GM18499 (cell line): ENCODE measurements around the gene KCNJ18.
"Not testable (repeated sequence)": the region's sequence is repeated elsewhere in the genome, so short reads cannot be mapped to it uniquely, and the experiment has no call there.

Experiments used
- ATAC-seq: cut with Tn5 transposase; IDR thresholded peaks from one replicate; pipeline ENCODE4 v1.9.1; 2021; ENCODE audit warnings: moderate number of reproducible peaks; ENCODE audit not compliant: insufficient read depth, unreplicated experiment

KCNJ18 gene

DNA sequence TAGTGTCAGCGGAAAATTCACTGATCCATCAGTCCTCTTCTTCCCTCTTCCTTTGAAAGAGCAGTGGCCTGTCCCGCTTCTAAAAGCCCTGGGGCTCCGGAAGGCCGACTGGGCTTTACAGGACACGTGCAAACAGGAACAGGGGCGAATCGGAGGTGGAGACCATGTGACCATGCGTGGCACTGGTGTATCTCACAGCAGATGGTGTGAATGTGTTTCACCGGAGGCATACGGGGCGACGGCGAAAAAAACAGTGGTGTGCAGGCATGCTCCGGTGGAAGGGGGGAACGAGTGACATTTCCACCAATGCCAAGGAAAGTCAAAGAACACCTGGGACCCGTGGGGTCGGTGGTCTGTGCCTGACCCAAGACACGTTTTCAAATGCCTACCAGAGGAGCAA, 8.4 kb upstream of the KCNJ18 start:
- ATAC-seq: not testable (repeated sequence)

DNA sequence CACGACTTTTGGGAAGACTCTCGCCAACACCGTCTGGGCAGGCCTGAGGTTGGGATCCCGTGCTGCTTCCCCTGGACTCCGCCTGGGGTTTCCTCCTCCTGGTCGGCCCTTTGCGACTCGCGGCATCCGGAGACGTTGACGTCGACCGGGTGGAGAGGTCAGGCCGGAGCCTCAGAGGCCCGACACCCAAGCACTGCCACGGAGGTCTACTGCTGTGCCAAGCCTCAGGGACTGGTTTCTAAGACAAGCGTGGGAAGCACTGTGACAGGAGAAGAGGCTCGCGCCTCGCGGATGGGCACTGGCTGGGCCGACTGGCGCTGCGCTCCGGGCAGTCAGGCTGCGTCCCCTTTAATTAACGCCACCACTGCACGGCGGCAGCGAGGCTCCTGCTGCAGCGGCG, 7.9 kb upstream of the KCNJ18 start:
- not testable (repeated sequence) for ATAC-seq

DNA sequence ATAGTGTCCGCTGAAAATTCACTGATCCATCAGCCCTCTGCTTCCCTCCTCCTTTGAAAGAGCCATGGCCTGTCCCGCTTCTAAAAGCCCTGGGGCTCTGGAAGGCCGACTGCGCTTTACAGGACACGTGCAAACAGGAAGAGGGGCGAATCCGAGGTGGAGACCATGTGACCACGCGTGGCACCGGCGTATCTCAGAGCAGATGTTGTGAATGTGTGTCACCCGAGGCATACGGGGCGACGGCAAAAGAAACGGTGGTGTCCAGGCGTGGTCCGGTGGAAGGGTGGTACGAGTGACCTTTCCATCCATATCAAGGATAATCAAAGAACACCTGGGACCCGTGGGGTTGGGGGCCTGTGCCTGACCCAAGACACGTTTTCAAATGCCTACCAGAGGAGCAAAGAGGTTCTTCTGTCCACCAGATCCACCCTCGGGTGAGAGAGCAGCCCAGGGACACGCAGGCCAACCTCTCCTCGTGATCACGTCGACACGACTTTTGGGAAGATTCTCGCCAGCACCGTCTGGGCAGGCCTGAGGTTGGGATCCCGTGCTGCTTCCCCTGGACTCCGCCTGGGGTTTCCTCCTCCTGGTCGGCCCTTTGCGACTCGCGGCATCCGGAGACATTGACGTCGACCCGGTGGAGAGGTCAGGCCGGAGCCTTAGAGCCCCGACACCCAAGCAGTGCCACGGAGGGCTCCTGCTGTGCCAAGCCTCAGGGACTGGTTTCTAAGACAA, 7.1 kb upstream of the KCNJ18 start:
- not testable (repeated sequence) for ATAC-seq

DNA sequence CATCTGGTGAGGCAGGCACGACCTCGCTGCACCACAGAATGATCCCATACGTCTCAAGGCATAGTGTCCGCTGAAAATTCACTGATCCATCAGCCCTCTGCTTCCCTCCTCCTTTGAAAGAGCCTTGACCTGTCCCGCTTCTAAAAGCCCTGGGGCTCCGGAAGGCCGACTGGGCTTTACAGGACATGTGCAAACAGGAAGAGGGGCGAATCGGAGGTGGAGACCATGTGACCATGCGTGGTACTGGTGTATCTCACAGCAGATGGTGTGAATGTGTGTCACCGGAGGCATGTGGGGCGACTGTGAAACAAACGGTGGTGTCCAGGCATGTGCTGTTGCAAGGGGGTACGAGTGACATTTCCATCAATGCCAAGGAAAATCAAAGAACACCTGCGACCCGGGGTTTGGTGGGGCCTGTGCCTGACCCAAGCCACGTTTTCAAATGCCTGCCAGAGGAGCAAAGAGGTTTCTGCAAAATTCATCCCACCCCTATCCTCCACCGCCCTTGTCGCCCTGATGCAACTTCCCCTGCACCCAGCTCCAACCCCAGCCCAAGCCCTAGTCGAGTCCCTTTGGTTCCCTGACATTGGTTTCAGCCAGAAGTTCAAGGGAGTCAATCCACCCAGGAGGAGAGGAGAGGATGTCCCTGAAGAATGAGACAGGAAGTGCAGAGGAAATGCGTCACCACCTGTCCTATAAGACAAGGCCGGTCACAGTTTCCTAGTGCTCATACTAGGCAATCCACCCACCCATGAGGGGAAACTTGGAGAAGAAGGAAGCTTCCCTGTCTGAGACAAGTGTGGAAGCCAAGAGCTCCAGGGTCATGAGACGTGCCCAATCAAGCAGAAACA, 5.9 kb upstream of the KCNJ18 start:
- no peak for ATAC-seq

DNA sequence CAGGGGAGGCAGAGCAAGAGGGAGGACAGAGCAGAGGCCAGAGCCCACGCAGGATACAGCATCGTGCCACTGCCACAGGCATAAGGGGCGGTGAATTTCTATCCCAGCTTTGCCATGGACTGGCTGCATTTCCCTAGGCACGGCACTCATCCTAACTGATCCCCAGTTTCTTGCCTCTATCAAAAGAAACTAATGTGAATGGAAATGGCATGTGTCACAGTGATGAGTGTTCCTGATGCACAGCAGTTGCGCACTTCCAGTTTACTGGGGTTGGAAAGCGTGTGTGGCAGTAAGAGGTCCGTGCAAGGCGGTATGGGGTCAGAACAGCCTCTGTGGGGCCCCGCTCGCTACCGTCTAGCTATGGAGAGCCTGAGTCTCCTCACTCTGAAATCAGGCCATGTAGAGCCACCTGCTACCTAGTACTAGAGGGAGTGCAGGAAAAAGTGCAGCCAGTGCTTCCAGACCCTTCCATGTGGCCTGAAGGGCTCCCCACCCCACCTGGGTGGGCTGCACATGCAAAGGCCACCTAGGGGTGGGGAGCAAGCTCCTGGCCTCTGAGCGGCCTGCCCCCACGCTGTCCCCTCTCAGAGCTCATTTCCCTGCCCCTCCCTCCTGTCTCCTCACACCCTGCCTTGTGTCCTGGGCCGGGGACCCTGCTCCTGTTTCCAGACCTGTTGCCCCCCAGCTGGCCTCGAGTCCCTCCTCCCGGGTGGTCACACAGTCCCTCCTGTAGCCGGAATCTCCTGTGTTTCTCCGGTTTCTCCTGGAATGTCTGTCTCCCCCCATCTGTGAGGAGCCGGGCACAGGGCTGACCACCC, 5.0 kb upstream of the KCNJ18 start:
- no peak for ATAC-seq

DNA sequence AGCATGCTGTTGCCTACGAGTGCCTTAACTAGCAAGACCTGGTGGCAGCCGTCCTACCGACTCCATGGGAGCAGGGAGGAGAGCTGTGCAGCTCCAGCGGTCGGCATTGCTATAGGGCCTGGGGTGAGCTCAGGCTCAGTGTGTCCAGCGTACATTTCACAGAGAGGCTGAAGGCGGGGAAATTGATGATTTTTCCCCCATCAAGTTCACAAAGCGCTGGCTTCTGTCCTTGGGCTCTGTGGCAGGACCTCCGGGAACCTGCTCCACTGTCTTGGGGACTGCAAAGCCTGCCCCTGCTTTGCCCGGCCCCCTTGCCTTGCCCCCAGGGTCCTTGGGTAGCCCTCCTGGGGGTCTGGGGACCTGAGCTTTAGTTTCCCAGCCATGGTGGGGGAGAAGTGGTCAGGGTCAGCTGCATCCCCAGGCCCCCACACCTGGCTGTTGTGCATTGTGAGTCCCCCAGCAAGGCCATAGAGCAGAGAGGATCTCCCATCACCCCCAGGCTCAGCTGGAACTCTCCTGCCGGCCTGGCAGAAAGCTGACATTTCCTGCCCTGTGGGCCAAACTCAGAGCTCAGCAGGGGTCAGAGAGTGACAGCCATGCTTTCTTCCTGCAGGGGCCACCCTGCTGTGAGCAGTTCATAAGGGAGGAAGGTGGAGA, 3.9 kb upstream of the KCNJ18 start:
- ATAC-seq: no peak

DNA sequence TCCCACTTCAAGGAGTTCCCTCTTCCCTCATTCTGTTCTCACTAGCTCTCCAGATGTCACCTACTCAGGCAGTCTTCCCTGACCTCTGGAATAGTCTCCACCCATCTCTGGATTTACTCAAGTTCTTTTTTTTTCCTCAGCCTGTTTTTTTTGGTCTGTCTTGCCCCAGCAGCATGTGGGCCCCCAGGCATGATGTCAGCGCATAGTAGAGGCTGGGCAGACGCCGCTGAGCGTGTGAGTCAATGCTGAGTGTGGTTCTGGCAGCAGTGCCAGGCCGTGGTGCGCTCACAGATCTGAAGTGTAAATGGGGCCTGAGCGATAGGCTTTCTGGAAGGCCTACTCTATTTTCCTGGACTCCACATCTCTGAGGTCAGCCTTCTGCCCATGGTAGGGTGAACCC, 2.7 kb upstream of the KCNJ18 start:
- no peak for ATAC-seq

DNA sequence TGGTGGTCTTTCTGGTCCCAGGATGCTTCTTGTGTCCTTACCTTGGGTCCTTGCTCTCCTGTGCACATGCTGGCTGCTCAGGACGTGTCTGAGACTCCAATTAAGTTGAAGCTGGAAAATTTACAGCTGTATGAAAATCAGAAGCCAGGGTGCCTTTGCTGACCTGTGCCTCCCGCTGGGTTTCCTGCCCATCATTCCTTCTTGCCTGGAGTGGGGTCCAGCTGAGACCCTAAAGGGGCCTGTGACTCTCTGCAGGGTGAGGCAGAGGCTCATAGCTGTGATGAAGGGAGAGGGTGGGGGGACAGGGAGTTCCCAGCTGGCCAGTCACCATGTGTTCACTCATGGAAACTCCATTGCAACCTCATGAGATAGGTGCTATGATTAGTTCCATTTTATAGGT, 1.5 kb upstream of the KCNJ18 start:
- not testable (repeated sequence) for ATAC-seq

DNA sequence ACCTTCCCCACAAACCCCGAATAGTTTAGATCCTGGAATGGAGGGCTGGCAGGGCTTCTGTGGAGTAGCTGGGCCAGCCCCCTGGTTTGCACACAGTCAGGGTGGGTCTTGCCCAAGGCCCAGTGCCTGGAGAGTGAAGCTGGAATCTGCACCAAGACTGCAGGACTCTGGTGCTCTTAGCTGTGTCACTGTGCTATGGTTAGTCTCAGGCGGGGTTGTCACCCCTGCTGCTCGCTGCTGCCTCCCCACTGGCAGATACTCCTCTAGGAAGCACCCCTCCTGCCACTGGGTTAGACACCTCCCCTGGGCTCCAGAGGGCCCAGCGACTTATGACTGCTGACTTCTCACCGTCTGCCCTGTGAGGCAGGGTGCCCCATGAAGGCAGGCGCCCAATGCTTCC, 842 bp upstream of the KCNJ18 start:
- ATAC-seq: not testable (repeated sequence)

DNA sequence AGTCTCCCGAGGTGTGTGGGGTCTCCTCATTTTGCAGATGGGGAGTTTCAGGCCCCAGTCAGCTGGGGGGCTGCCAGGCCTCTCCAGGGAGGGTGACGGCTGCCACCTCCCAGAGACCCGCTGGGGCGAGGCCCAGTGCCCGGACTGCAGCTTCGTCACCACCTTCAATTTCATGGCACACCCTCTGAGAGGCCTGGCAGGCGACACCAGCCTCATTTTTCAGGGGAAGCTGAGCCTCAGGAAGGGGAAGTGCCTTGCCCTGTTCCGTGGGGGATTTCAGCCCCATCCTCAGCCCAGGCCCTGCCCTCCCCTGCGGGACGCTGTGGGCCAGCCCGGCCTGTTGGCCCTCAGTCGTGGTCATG, 362 bp downstream of the KCNJ18 start:
- ATAC-seq: not testable (repeated sequence)

DNA sequence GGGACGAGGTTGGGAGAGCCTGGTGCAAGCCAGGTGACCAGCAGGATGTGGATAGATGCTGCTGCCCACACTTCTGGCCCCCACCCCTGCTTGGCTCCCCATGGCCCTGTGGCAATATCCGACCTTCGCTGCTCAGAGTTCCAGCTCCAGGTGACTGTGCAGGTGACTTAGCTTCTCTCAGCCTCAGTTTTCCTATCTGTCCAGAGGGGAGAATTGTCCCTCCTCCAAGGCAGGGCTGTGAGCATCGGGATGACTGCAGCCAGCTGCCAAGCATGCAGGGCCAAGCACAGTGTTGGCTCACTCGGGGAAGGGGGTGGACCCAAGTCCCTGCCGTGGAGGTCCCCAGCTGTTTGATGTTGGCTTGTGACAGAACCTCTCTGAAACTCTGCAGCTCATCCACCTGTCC, 1.1 kb downstream of the KCNJ18 start:
- not testable (repeated sequence) for ATAC-seq

DNA sequence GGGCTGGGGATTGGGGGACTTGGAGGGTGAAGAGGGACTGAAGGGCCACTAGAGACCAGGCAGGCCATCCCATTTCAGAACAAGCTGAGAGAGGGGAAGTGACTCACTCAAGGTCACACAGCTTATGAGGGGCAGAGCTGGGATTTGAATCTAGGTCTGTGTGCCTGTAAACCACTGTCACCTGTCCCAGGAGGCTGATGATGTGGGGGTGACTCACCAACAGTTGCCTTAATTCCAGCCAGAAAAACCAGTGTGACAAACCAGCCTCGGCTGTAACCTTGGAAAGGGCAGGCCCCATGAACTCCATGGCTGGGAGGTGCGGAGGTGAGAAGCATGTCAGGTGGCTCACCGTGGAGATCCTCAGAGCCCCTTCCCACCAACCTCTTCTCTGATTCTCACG, 1.6 kb downstream of the KCNJ18 start:
- ATAC-seq: not testable (repeated sequence)

DNA sequence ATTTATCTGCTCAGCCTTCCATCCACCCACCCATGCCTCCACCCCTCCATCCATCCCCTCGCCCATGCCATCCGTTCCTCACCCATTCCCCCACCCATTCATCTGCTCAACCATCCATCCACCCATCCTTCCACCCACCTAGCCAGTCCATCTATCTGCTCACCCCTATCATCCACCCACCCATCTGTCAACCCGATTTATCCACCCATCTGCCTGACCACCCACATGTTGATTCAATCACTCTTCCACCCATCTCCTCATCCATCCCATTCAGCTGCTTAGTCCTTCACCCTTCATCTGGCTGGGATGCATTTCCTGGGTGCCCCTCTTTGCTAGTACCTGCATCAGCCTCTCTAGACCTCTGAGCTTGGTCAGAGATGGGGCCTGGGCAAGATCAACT, 3.9 kb downstream of the KCNJ18 start:
- not testable (repeated sequence) for ATAC-seq

DNA sequence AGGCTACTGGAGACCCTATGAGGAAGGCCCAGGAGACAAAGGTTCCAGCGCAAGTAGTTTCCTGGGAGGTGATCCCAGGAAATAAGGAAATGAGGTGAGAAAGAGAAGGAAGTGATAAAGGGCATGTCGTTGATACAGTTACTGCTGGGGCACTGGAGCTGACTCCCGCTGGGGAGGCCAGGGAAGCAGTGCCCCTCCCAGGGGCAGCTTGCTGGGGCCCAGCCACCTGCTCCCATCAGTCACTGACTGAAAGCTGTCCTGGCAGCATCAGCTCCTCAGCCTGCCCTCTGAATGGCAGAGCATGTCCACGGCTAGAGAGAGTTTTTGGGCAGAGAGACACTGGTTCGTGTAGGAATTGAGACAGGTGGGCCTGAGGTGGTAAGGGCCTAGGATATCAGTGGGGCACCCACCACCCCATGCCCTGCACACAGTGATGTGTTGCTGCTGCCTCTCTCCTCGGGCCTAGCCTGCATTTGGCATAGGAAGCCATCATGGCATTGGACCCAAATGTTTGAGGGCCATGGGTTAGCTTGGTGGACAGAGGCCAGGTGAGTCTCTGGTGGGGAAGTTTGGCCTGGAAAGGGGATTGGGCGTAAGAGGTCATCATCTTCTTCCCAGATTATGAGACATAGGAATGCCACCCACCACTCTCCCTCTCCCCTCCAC, 4.7 kb downstream of the KCNJ18 start:
- ATAC-seq: not testable (repeated sequence)

DNA sequence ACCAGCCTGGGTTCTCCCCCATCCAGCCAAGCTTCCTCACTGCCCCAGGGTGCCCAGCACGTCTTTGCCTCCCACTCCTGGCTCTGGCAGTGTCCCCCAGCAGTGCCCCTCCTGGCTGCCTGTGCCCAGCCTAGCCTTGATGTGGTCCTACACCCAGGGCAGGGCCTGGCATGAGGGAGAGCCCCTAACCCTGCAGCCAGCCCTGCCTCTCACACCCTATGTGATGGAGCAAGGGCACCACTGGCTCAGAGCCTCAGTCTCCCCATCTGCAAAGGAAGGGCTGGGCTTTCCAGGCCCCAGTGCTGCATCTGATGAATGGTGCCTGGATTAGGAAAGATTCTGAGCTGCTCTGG, 5.2 kb downstream of the KCNJ18 start:
- not testable (repeated sequence) for ATAC-seq

DNA sequence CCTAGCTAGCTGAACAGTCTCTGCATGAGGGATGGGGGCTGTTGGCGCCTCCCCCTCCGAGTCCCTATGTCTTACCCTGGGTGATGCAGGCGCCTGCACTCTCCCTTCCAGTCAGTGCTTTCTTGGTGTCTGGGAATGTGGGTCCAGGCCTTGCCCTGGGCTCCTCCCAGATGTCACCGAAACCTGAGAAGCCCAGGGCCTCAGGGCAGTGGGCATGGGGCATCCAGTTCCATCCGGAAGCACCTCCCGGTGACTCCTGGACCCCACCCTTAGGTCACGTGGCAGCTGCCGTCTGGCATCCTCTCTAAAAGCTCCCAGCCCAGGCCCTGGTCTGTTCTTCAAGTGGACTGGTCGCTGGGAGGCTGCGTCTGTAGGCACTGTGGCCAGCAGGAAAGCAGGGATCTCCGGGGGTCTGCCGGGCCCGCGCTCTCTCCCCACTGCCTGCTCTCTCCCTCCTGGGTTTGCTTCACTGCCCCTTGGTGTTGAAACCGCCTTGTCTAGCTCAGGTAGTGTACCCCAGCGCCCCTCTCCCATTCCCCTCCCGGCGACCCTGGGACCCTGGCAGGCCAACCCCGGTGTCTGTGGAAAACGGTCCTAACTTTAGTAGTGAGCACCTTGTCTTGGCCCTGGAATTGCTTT, 6.2 kb downstream of the KCNJ18 start:
- not testable (repeated sequence) for ATAC-seq

DNA sequence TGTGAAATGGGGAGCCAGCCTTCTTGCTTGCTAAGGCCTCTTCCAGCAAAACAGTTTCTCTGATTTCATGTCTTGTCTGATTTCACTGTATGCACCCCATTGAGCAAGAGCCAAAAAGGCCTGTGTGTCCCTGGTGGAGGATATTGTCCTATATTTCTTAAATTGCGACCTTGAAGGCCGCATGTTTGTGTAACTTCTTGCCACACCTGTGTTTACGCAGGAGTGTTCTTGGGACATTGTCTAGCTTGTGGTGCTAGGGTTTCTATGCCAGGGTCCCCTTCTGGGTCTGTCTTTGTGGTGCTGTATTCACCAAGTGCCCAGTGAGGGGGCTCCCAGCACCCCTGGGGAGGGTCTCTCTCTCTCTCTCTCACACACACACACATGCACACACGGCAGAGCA, 6.8 kb downstream of the KCNJ18 start:
- ATAC-seq: not testable (repeated sequence)

DNA sequence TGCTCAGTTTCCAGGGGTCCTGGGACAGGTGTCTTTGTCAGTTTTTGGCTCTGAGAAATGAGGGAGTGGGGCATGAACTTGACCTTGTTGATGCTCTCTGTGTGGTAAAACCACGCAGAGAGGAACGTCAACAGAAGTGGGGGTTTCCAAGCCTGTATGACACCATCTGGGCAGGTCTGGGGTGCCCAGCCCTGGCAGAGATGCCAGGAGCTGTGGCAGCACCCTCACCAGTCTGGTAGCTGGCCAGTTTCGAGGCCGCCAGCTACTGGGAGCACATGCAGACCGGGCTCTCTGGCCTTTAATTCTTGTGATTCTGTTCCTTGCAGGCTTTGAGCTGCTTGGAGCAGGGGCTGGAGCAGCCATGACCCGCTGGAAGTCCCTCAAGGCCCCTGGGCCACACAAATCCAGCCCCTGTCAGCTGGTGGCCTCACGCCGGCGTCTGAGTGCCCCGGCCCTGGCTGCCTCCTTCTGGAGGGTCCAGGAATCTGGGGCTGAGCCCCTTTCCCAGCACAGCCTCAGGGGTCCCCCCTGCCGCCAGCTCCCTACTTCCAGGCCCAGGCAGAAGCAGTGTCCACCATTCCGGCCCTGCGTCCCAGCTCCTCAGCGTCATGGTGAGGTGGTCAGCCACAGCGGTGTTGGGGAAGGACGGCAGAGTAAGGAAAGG, 7.4 kb downstream of the KCNJ18 start:
- not testable (repeated sequence) for ATAC-seq

DNA sequence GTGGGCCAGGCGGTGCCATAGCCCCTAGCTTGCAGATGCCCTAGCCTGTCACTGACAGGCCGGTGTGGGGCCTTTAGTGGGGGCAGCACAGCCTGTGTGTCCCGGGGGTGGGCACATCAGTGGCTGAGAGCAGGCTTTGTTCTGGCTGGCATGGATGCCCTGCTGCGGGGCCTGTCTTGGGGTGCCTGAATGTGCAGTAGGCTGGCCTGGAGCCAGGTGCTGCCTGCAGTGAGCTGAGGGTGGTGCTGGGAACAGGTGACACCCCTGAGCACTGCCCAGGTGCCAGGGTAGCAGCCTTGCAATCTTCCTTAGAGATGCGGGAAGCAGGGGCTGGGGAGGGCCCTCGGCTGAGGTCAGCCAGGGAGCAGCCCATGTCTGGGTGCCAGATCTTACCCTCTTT, 8.8 kb downstream of the KCNJ18 start:
- ATAC-seq: not testable (repeated sequence)
